CD8-positive, alpha-beta memory T cell (primary cell): ENCODE data around the gene JOSD1. TPM values are rescaled to one million over a fixed set of nuclear protein-coding genes. Genes with fewer than 3 reads are reported as not detected.
A peak's percentile ranks its signal among the peaks of the same experiment; 100 is the strongest.

Experiments used
- CTCF ChIA-PET: fragments of 350-600 bp; sonication (Branson Sonifier 250); formaldehyde crosslinking; loops from one replicate; lab custom pipeline; 2021; ENCODE audit warnings: antibody characterized with exemption; lab: Charles Lee
- POLR2A ChIA-PET: fragments of 350-600 bp; sonication (Branson Sonifier 250); formaldehyde crosslinking; loops from one replicate; lab custom pipeline; 2021; ENCODE audit warnings: antibody characterized with exemption; lab: Charles Lee
- DNase-seq, 5 donors: peaks; one replicate each; pipeline versions ENCODE4 v3.0.0 to v3.0.0-alpha.2; 2020 to 2022; ENCODE audit warnings: mixed read lengths in 1 of 5
- H3K27ac ChIP-seq: one replicate; pipeline ENCODE4 v1.7.0; 2013; ENCODE audit warnings: low read depth, mild to moderate bottlenecking, low read length, moderate library complexity
- H3K27me3 ChIP-seq: 2 replicates; pipeline ENCODE4 v1.7.0; 2013; ENCODE audit warnings: low read length, mild to moderate bottlenecking; ENCODE audit not compliant: insufficient read depth, poor library complexity, severe bottlenecking
- H3K36me3 ChIP-seq: 2 replicates; pipeline ENCODE4 v1.7.0; 2013; ENCODE audit warnings: mild to moderate bottlenecking, low read length, moderate library complexity; ENCODE audit not compliant: insufficient read depth
- H3K4me1 ChIP-seq: 2 replicates; pipeline ENCODE4 v1.7.0; 2013; ENCODE audit warnings: mild to moderate bottlenecking, low read length, moderate library complexity; ENCODE audit not compliant: insufficient read depth
- H3K4me3 ChIP-seq: 2 replicates; pipeline ENCODE4 v1.7.0; 2013; ENCODE audit warnings: mild to moderate bottlenecking, low read length
- H3K9me3 ChIP-seq: 2 replicates; pipeline ENCODE4 v1.7.0; 2013; ENCODE audit warnings: mild to moderate bottlenecking, low read length
- H3K27ac Mint-ChIP-seq, 8 donors: one replicate each; pipeline ENCODE4 v1.8.0; 2020 to 2021; ENCODE audit warnings: mixed read lengths in 8 of 8, mild to moderate bottlenecking in 6 of 8, inconsistent platforms in 3 of 8, moderate library complexity in 3 of 8
- H3K27me3 Mint-ChIP-seq, 2 donors: one replicate each; pipeline ENCODE4 v1.8.0; 2020 to 2021; ENCODE audit warnings: mixed read lengths in 2 of 2, mild to moderate bottlenecking in 1 of 2, moderate library complexity in 1 of 2
- H3K36me3 Mint-ChIP-seq, 3 donors: one replicate each; pipeline ENCODE4 v1.8.0; 2020 to 2021; ENCODE audit warnings: mixed read lengths in 3 of 3, inconsistent platforms in 1 of 3, mild to moderate bottlenecking in 1 of 3
- H3K4me1 Mint-ChIP-seq, 3 donors: one replicate each; pipeline ENCODE4 v1.8.0; 2020 to 2021; ENCODE audit warnings: mixed read lengths in 3 of 3, inconsistent platforms in 1 of 3, mild to moderate bottlenecking in 1 of 3
- H3K4me3 Mint-ChIP-seq, 7 donors: one replicate each; pipeline ENCODE4 v1.8.0; 2020 to 2021; ENCODE audit warnings: mixed read lengths in 7 of 7, mild to moderate bottlenecking in 6 of 7, moderate library complexity in 4 of 7, inconsistent platforms in 2 of 7
- H3K9me3 Mint-ChIP-seq, 5 donors: one replicate each; pipeline ENCODE4 v1.8.0; 2020 to 2022; ENCODE audit warnings: mixed read lengths in 5 of 5, mild to moderate bottlenecking in 3 of 5, moderate library complexity in 2 of 5, inconsistent platforms in 1 of 5
- polyA plus RNA-seq: library from polyadenylated mRNA; unstranded; fragments of 300-500 nt; fragmentation: Illumina TruSeq; gene quantifications from one replicate; pipeline ENCODE4 v1.2.3, GENCODE V29; 2021
- total RNA-seq, 2 experiments: library from RNA; stranded (reverse); gene quantifications; one replicate each; pipeline ENCODE4 v1.2.3, GENCODE V29; 2021

Gene JOSD1
- total and polyA plus RNA-seq, 3 experiments from 2014 or later = 9.3 to 96.4 (median 86.0) TPM

DNA sequence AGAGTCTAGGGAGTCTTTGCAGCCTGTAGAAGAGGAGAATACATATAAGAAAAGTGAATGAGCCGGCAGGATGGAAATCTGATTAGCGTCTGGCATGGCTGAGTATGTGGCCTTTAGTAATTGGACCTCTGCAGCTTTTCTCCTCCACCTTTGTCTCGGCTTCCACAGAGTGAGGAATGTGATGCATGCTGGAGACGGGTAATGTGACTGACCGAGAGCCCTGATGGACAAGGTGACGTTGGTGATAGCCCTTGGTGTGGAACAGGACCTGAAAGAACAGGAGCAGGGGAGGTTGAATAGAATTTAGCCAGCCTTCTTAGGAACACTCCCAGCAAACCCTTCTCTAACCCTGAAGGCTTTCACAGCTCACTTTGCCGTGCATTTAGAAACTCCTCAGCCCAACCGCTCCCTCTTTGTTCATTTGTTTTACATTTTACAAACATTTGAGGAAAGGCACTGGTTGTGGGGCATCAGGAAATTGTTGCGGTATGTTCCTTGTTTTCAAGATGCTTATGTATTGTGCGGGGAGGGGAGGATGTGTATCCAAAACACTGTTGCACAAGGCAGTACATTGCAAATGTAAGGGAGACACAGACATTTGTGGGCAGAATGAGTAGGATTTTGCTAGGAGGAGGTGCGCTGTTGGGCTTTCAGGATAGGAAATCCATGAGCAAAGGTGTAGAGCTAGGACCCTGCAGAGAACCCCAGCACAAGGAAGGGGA is 11.9 kb upstream of the JOSD1 start:
- peak overlapping the region in 1 of 7 donors; percentile 12 for H3K4me3 Mint-ChIP-seq
- no peak overlapping the region for H3K4me3 ChIP-seq
- CTCF ChIA-PET = no interaction called here
- POLR2A ChIA-PET = no interaction called here
- H3K27ac ChIP-seq = no peak overlapping the region
- peak overlapping the region in 7 of 8 donors; percentile 7 to 87 (median 64) for H3K27ac Mint-ChIP-seq
- DNase-seq = no peak
- H3K27me3 Mint-ChIP-seq = no peaks in the 10 kb centered on the region
- H3K9me3 Mint-ChIP-seq = no peaks in the 10 kb centered on the region
- peaks cover 66 to 84% (median 77%) of the 10 kb centered on the region in 3 donors for H3K4me1 Mint-ChIP-seq
- peaks cover 45% of the 10 kb centered on the region for H3K4me1 ChIP-seq
- H3K36me3 Mint-ChIP-seq = peaks cover 0 to 83% (median 15%) of the 10 kb centered on the region in 3 donors
- peaks cover 34% of the 10 kb centered on the region for H3K36me3 ChIP-seq
- no peaks in the 10 kb centered on the region for H3K27me3 ChIP-seq
- no peaks in the 10 kb centered on the region for H3K9me3 ChIP-seq

DNA sequence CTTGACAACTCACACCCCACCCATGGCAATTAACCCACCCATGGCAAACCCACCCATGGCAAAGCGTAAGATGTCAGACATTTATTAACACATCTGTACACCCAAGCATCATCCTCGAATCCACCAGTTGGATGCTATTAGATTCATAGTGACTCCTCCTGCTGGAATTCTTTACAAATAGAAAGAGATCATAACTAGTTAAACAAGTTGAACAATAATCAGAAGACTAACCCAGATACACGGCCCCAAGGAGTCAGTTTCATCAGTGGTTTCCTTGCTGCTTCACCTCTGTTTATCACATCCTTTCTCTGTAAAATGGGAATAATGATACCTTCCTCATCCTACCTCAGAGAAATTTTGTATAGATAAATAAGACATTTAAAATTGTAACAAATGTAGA is 10.1 kb upstream of the JOSD1 start:
- Mint-ChIP-seq H3K27me3 (no peaks in the 10 kb centered on the region), H3K4me3 (no peak overlapping the region), H3K27ac (peak overlapping the region in 3 of 8 donors; percentile 7 to 54 (median 22)), H3K9me3 (no peaks in the 10 kb centered on the region), H3K4me1 (peaks cover 76 to 92% (median 84%) of the 10 kb centered on the region in 3 donors), H3K36me3 (peaks cover 0 to 76% (median 8%) of the 10 kb centered on the region in 3 donors)
- no peak overlapping the region for H3K4me3 ChIP-seq
- H3K27me3 ChIP-seq = no peaks in the 10 kb centered on the region
- no peak for DNase-seq
- H3K9me3 ChIP-seq = no peaks in the 10 kb centered on the region
- ChIA-PET CTCF (no interaction called here), POLR2A (interaction anchor here (1.1 kb wide), 1 partner anchor 29 kb away, joined by 3 read pairs; the partner anchor contains the start of gene TOMM22)
- H3K4me1 ChIP-seq = peaks cover 51% of the 10 kb centered on the region
- H3K27ac ChIP-seq = no peak overlapping the region
- peaks cover 17% of the 10 kb centered on the region for H3K36me3 ChIP-seq

DNA sequence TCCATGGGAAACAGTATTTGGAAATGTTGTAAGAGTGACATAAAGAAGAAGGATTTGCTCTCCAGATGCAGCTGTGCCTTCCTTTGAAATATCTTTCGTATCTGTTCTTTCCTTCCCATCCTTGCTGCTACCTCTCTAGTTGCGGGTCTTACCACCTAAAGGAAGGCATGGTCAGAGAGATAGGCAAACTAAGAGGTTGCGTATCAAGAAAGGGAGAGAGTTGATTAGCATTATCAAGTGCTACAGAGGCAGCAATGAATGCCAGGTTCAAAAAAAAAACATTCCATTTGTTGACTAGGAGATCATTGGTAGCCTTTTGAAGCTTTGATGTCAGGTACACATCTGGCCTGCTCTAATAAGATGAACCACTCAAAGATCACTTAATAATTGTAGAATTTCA is 9.6 kb upstream of the JOSD1 start:
- no peak overlapping the region for H3K4me3 Mint-ChIP-seq
- peaks cover 0 to 71% (median 8%) of the 10 kb centered on the region in 3 donors for H3K36me3 Mint-ChIP-seq
- Histone ChIP-seq H3K27ac (no peak overlapping the region), H3K36me3 (peaks cover 12% of the 10 kb centered on the region), H3K4me3 (no peak overlapping the region), H3K27me3 (no peaks in the 10 kb centered on the region), H3K4me1 (peaks cover 51% of the 10 kb centered on the region), H3K9me3 (no peaks in the 10 kb centered on the region)
- no peak for DNase-seq
- H3K27me3 Mint-ChIP-seq = no peaks in the 10 kb centered on the region
- H3K4me1 Mint-ChIP-seq = peaks cover 75 to 87% (median 84%) of the 10 kb centered on the region in 3 donors
- peak overlapping the region in 2 of 8 donors; percentile 7 to 22 for H3K27ac Mint-ChIP-seq
- ChIA-PET CTCF (interaction anchor here (1.5 kb wide), 1 partner anchor 8 kb away, joined by 4 read pairs; no protein-coding TSS in a partner anchor), POLR2A (interaction anchor here (1.1 kb wide), 1 partner anchor 29 kb away, joined by 3 read pairs; the partner anchor contains the start of gene TOMM22)
- no peaks in the 10 kb centered on the region for H3K9me3 Mint-ChIP-seq

DNA sequence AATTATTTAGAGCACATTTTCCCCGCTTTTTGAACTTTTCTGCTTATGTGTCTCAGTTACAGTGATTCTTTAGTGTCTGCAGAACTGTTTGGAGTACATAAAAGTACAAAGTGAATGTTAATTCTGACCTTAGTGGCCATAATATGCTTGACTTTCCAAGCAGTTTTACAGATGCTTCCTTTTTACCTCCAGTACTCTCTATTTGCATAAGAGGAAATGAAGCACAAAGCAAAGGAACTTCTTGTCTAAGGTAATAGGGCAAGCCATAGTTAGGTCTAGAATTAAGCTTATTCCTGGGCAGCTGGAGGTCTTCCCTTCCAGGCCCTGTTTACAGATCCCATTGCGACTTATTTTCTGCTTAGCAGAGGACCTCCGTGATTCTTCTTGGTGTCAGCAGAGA is 8.6 kb upstream of the JOSD1 start:
- Mint-ChIP-seq H3K9me3 (no peaks in the 10 kb centered on the region), H3K27me3 (no peaks in the 10 kb centered on the region), H3K4me3 (peak overlapping the region in 3 of 7 donors; percentile 22 to 51 (median 25)), H3K36me3 (peaks cover 0 to 61% (median 5%) of the 10 kb centered on the region in 3 donors), H3K4me1 (peaks cover 73 to 85% (median 83%) of the 10 kb centered on the region in 3 donors), H3K27ac (peak overlapping the region in 3 of 8 donors; percentile 26 to 69 (median 29))
- peaks cover 56% of the 10 kb centered on the region for H3K4me1 ChIP-seq
- H3K27me3 ChIP-seq = no peaks in the 10 kb centered on the region
- peaks cover 5% of the 10 kb centered on the region for H3K36me3 ChIP-seq
- no peak overlapping the region for H3K4me3 ChIP-seq
- H3K9me3 ChIP-seq = no peaks in the 10 kb centered on the region
- ChIA-PET POLR2A (no interaction called here), CTCF (interaction anchor here (1.5 kb wide), 1 partner anchor 9 kb away, joined by 4 read pairs; no protein-coding TSS in a partner anchor)
- DNase-seq = no peak
- no peak overlapping the region for H3K27ac ChIP-seq

DNA sequence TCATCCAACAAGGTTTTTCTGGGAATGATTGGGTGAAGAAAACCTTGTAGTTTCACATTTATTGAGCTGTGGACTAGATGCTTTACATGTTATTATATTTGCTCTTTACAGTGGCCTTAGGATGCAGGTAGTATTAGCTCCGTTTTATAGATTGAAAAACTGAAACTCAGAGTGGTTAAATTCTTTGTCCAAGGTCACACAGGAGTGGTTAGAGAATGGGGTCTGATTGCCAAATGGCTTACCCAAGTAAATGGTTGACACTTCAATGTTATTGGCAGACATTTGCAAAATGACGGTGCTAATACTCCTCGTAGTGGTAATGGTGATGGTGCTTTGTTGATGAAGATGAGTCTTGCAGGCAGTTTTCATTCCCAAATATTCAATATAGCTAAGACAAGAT is 7.2 kb upstream of the JOSD1 start:
- Histone ChIP-seq H3K27me3 (no peaks in the 10 kb centered on the region), H3K4me3 (no peak overlapping the region), H3K4me1 (peaks cover 47% of the 10 kb centered on the region), H3K36me3 (no peaks in the 10 kb centered on the region), H3K9me3 (no peaks in the 10 kb centered on the region), H3K27ac (no peak overlapping the region)
- POLR2A ChIA-PET = interaction anchor here (1.2 to 4.2 kb wide), 4 partner anchors 16 to 43 kb away, joined by 5 to 36 read pairs (median 25); partner anchors contain the start of gene TOMM22
- peaks cover 0 to 51% (median 5%) of the 10 kb centered on the region in 3 donors for H3K36me3 Mint-ChIP-seq
- CTCF ChIA-PET = interaction anchor here (1.3 to 1.8 kb wide), 3 partner anchors 17 to 84 kb away, joined by 4 to 5 read pairs (median 4); no protein-coding TSS in a partner anchor
- H3K9me3 Mint-ChIP-seq = no peaks in the 10 kb centered on the region
- no peaks in the 10 kb centered on the region for H3K27me3 Mint-ChIP-seq
- DNase-seq = no peak
- H3K4me1 Mint-ChIP-seq = peaks cover 67 to 79% (median 77%) of the 10 kb centered on the region in 3 donors
- peak overlapping the region; percentile 53 to 95 (median 92) for H3K4me3 Mint-ChIP-seq
- H3K27ac Mint-ChIP-seq = peak overlapping the region; percentile 8 to 96 (median 48)

DNA sequence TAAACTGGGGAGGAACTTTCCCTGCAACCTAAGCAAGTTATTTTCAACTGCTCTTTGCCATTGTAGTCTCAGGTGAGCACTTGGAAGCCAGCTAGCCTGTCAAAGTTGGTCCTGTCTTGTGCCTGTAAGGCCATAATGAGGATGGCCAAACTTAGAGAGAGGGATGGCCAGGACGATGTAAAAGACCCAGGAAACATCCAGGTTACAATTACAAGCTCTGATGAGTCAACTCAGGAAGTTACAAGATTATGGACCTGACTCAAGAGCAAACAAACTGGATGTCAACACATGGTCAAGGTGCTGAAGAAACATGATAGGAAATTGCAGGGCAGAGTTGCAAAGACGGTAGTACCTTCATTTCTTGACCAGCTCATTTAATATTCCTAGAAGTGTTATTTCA is 6.6 kb upstream of the JOSD1 start:
- POLR2A ChIA-PET = interaction anchor here (0.6 to 4.2 kb wide), 7 partner anchors 17 to 440 kb away, joined by 3 to 36 read pairs (median 9); partner anchors contain the start of gene TOMM22
- H3K27ac ChIP-seq = no peak overlapping the region
- DNase-seq = no peak
- H3K4me1 ChIP-seq = peaks cover 40% of the 10 kb centered on the region
- no peaks in the 10 kb centered on the region for H3K27me3 Mint-ChIP-seq
- H3K36me3 ChIP-seq = no peaks in the 10 kb centered on the region
- no peaks in the 10 kb centered on the region for H3K9me3 Mint-ChIP-seq
- H3K4me1 Mint-ChIP-seq = peaks cover 61 to 72% (median 70%) of the 10 kb centered on the region in 3 donors
- no peaks in the 10 kb centered on the region for H3K27me3 ChIP-seq
- H3K9me3 ChIP-seq = no peaks in the 10 kb centered on the region
- peak overlapping the region; percentile 74 to 98 (median 95) for H3K27ac Mint-ChIP-seq
- peaks cover 0 to 44% (median 5%) of the 10 kb centered on the region in 3 donors for H3K36me3 Mint-ChIP-seq
- peak overlapping the region; percentile 82 for H3K4me3 ChIP-seq
- H3K4me3 Mint-ChIP-seq = peak overlapping the region; percentile 91 to 95 (median 93)
- CTCF ChIA-PET = interaction anchor here (1.1 to 1.8 kb wide), 4 partner anchors 17 to 85 kb away, joined by 3 to 5 read pairs (median 4); partner anchors contain the start of gene TOMM22

DNA sequence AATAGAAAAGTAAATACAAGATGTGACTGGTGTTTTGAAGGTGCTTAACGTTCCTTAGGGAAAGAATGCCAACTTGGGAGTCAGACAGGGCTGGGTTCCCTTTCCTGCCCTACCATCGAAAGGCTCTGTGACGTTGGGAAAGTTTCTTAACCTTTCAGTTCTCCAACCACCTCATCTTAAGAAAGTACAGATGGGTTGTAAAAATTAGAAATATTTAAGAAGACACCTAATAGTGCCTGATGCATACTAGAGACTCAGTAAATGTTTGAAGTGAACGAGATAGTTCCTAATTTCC is 6.1 kb upstream of the JOSD1 start:
- POLR2A ChIA-PET = interaction anchor here (0.5 to 4.2 kb wide), 8 partner anchors 17 to 681 kb away, joined by 3 to 36 read pairs (median 10); no protein-coding TSS in a partner anchor
- CTCF ChIA-PET = interaction anchor here (1.1 to 1.8 kb wide), 3 partner anchors 25 to 85 kb away, joined by 3 to 5 read pairs (median 4); partner anchors contain the start of gene TOMM22
- H3K4me1 Mint-ChIP-seq = peaks cover 56 to 68% (median 65%) of the 10 kb centered on the region in 3 donors
- Histone ChIP-seq H3K4me1 (peaks cover 42% of the 10 kb centered on the region), H3K27me3 (no peaks in the 10 kb centered on the region), H3K36me3 (no peaks in the 10 kb centered on the region), H3K27ac (peak overlapping the region; percentile 74), H3K4me3 (peak overlapping the region; percentile 82), H3K9me3 (no peaks in the 10 kb centered on the region)
- peak overlapping the region; percentile 74 to 98 (median 95) for H3K27ac Mint-ChIP-seq
- H3K9me3 Mint-ChIP-seq = no peaks in the 10 kb centered on the region
- H3K36me3 Mint-ChIP-seq = peaks cover 0 to 40% (median 5%) of the 10 kb centered on the region in 3 donors
- peak overlapping the region; percentile 91 to 95 (median 93) for H3K4me3 Mint-ChIP-seq
- no peaks in the 10 kb centered on the region for H3K27me3 Mint-ChIP-seq
- DNase-seq = no peak
